Activated naive CD4-positive, alpha-beta T cell treated with Interleukin-2 at 50 U/mL for 16 hours (primary cell): ENCODE data around the gene RAC2.

ENCODE experiments used
- DNase-seq: peaks from one replicate; pipeline ENCODE4 v3.0.0-alpha.2; 2020

Gene RAC2

DNA sequence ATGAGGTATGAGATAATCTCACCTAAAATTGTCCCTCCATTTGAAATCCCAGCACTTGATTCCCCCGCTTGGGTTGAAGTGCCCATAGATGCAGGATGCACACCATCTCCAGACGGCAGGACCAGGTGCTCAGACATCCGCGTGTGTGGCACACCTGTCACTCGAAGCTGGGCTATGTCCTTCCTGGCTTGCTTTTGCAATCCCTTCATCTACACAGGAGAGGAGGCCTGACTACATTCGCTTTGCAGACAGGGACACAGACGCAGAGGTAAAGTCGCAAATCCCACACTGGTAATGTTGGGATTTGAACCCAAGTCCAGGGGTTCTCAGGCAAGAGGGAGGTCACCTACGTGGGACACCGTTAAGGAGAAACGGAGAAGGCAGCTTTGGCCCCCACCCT is 31.1 kb upstream of the RAC2 start:
- no peak for DNase-seq

DNA sequence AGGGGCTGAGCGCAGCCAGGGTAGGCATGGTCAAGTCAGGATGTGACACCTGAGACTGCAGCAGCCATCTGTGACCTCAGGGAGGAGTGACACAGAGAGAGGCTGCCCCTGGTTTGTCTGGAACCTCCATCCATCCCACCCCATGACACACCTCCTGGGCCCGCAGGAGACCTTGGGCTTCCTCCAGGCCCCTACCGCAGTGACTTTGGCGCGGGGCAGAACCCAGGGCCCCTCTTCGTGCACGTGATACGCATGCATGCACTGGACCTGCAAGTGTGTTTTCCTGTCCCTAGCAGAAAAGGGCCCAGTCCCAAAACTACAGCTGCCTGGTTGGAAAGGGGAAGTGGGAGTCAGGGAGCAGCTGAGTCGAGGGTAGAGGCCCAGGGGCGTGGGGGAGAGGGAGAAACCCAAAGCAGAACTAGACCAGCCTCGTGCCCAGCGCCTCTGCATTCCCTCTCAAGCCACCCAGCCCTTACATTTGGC is 30.4 kb upstream of the RAC2 start:
- no peak for DNase-seq

DNA sequence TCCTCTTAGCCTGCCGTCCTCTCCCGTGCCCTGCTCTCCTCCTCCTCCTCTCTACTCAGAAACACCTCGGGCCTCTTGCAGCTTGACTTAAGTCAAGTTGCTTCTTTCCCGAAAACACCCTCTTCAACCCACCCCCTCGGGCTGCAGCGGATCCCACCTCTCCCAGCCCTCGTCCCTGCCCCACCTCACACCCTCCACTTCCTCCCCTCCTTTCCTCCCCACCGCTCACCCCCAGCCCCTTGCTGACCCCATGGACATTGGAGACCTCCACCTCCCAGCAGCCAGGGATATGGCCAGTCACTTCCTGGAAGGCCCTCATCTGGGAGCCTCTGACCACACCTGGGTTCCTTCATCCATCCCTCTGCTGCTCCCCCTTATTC is 29.8 kb upstream of the RAC2 start:
- no peak for DNase-seq

DNA sequence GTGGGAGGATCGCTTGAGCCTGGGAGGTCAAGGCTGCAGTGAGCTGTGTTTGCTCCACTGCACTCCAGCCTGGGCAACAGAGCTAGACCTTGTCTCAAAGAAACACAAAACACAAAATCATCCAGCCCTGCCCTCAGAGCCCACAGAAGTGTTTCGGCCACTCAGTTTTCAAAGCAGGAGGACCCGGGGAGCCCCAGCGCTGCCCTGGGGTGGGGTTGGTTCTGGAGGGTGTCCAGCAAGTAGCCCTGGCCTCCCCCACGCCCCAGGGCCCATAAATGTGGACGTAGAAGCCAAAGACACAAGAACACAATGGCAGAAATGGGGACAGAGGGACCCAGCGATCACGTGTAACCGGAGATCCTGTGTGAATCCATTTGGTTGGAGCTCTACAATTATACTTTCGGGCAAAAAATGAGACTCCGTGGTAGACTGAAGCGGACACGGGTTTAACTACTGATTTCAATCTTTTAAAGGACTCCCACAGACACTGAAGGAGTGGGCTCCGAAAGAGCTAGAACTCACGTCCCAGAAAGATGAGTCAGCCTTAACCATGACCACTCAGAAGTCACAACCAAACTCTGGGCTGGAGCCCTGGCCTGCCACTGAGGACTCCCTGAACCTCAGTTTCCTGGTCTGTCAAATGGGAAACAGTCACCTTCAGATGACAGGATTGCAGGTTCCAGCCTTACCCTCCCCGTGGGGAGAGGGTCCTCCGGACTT is 29.2 kb upstream of the RAC2 start:
- DNase-seq = peak; percentile 29

DNA sequence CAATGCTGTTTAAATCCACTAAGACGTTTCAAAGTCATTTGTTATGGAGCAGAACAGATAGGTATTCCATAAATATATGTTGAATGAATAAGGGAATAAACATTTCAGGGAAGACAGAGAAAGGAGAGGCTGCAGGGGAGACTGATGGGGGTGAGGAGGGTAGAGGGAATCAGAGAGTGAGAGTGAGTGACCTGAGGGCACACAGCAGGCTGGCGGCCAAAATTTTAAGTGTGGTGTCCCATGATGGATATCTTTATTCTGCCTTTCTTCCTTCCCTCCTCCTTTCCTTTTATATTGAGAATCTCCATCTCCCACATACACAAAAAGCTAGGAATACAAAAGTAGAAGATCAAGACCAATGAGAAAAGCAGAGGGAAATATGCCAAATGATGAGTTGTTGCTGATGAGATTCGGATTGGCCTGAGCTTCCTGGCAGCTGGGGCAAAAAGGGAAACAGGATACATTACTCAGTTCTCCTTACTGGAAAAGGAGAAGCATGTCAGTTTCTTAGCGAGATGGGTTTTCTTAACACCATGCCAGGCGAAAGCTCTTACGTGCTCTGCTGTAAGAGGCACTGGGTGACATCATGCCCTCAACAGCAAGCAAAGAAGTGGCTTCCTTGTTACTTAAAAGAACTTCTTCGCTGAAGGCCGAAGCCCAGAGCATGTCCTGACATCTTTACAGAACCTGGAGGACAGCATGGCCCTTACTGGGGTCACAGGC is 27.0 kb upstream of the RAC2 start:
- no peak for DNase-seq

DNA sequence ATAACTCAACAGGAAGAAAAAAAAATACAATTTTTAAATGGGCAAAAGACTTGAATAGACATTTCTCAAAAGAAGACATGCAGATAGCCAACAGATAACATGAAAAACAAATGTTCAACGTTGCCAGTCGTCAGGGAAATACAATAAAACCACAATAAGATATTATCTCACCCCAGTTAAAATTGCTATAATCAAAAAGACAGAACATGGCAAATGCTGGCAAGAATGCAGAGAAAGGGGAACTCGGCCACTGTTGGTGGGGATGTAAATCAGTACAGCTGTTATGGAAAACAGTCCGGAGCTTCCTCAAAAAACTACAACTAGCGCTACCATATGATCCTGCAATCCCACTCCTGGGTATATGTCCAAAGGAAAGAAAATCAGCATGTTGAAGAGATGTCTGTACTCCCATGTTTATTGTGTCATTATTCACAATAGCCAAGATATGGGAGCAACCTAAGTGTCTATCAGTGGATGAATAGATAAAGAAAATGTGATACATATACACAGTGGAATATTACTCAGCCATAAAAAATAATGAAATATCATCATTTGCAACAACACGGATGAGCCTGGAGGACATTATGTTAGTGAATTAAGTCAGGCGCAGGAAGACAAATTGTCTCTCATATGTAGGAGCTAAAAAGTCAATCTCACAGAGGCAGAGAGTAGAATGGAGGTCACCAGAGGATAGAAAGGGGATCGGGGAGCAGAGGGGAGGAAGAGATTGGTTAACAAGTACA is 26.0 kb upstream of the RAC2 start:
- DNase-seq = no peak

DNA sequence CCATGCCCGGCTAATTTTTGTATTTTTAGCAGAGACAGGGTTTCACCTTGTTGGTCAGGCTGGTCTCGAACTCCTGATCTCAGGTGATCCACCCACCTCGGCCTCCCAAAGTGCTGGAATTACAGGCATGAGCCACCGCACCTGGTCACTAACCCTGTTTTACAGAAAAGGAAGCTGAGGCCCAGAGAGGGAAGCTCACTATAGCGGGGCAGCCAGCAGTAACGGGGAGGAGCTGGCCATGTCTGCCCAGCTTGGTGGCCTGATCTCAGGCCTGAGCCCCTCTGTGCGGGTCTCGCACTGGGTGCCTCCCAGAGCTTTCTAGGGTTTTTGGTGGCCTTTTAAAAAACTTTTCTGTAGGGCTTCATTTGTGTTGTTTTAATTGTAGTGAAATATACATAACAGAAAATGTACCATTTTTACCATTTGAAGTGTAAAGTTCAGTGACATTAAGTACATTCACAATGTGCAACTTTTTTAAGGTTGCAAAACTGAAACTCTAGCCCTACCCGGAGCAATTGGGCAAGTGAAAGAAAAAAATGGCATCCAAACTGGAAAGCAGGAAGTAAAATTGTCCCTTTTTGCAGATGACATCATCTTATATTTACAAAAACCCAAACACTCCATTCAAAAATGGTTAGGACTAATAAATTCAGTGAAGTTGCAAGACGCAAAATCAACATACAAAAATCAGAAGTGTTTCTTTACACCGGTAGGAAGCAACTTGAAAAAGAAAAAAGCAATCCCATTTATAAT is 23.8 kb upstream of the RAC2 start:
- DNase-seq = no peak

DNA sequence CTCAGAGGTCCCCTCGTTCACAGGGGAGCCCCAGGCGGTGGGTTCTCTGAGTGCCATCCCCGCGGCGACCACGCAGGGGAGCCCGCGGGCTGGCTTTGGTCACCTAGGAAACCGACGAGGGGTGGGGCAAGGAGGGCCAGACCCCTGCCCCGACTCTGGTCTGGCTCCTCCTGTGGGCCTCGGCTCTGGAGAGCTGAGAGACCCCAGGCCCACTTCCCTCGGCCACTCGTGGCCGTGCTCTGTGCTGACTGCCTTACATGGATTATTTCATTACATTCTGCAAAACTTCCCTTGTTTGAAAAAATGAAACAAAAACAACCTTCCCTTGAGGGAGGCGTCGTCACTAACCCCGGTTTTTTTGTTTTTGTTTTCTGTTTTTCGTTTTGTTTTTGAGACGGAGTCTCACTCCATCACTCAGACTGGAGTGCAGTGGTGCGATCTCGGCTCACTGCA is 23.1 kb upstream of the RAC2 start:
- DNase-seq = peak; percentile 76

DNA sequence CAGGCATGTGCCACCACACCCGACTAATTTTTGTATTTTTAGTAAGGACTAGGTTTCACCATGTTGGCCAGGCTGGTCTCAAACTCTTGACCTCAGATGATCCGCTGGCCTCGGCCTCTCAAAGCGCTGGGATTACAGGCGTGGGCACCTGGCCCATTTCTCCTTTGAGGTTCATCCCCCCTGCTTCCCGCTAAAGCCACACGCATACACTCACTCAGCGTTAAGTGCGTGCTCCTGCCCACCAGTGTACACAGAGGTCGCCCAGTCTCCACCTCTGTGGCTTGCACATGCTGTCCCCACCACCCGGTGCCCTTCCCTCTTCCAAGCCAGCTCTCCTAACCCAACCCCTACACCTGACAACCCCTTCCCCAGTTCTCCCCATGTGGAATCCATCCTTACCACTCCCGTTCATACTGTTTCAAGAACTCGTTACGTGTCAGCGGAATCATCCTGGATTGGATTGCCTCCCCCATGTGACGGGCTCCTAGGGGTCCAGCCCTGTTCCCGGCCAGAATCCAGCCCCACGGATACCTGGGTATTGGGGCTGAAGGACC is 22.6 kb upstream of the RAC2 start:
- no peak for DNase-seq

DNA sequence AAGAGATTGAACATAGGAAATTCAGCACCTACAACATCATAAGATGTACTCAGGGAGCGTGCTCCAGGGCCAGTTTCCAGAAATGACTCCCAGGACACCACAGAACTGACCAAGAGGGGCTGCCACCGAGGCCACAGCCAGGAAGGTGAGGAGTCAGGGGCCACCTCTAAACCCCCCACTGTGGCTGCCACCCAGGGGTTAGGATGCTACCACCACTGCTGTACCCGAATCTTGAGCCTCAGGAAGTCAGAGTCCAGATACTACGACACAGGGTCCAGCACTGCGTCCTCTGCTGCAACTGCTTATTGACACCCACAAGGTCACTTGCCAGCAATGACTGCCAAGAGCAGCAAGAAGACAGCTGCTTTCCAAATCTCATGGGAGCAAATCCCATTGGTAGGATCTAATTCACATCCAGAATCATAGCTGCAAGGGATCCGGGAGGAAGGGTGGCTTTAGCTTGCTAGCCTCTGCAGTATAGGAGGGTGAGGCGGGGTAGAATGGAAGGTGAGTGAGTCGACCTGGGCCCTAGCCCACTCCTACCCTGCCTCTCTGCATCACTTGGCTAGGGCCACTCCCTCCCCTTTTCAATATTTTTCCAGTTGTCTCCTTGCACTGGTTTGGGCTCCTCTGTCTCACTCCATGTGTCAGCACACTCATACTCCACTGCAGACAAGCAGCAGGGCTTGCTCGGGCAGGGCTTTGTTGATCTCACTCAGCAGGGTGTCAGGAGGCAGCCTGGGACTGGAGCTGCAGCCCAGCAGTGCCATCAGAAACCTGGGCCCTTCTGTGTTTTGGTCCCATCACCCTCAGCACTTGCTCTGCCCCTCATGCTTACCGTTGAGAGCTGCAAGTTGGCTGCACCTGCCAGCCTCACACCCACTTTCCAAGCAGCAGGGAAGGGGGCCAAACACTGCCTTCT is 20.2 kb upstream of the RAC2 start:
- DNase-seq = no peak

DNA sequence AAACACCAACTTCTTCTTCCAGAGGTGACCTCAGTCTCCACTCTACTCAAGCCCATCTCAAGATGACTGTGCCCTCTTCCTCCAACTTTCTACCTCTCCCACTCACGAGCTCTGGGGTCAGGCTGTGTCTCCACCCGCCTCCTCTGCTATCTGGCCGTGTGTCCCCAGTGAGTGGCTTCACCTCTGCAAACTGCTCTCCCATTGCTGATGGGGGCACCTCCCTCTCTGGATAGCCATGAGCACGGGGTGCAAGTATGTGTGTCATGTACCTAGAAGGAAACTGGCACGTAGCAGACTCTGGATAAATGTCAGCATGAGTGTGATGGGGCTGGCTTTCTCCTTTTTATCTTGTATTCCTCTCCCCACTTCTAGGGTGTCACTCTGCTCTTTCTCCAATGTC is 18.3 kb upstream of the RAC2 start:
- DNase-seq = no peak

DNA sequence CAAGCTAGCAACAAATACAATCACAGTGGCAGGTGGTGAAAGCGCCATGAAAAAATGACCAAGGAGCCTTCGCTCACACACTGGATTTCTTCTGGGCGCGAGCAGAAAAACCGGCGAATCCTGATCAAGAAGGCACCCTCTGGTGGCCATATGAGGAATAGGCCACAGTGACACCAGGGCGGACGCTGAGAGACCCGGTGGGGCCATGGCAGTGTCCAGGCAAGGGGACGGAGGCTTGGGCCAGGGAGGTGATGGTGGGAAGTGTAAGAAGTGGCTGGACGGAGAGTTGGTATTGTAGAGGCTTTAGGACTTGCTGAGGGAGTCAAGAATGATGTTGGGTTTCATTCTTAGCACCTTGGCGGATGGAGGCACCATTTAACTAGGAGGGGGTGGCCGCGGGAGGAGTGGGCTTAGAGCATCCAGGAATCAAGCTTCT is 16.9 kb upstream of the RAC2 start:
- peak; percentile 65 for DNase-seq

DNA sequence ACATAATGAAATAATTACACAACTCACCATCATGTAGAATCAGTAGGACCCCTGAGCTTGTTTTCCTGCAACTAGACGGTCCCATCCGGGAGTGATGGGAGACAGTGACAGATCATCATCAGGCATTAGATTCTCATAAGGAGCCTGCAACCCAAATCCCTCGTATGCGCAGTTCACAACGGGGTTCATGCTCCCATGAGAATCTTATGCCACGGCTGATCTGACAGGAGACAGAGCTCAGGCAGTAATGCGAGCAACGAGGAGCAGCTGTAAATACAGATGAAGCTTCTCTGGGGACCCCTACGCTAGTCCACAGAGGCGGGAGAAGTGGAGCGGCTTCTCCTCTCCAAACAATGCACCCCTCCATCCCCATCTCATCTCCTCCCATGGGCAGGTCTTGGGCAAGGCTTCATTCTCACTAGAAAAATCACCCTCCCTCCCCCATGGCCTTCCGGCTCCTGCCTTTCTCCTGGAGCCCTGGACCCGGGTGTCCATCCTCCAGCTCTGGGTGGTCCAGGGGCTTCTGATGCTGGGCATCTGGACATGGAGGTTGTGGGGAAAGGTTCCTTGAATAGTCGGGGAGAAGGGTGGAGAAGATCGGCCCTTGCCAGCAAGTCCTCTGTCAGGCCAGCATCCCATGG is 16.2 kb upstream of the RAC2 start:
- DNase-seq = no peak

DNA sequence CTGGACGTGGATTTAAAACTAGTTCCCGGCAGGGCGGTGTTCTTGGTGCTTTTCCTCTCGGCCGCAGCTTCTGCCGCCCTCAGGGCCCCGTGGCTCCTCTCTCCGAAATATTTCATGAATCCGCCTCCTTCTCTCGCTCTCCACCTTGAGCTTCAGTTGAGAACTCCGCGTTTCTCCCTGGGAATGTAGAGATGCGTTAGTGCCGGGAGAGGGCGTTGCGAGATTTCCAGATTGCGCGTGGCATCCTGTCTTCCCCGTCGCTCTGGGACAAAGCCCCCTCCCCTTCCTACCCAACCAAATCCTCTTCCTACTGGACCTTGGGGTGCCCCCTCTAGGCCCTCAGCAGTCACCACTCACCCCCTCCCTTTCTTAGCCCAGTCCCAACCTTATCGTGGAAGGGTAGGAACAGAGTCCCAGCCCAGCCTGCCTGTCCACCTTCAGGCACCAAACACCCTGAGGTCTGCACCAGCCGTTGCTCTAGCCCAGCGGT is 15.5 kb upstream of the RAC2 start:
- DNase-seq = no peak

DNA sequence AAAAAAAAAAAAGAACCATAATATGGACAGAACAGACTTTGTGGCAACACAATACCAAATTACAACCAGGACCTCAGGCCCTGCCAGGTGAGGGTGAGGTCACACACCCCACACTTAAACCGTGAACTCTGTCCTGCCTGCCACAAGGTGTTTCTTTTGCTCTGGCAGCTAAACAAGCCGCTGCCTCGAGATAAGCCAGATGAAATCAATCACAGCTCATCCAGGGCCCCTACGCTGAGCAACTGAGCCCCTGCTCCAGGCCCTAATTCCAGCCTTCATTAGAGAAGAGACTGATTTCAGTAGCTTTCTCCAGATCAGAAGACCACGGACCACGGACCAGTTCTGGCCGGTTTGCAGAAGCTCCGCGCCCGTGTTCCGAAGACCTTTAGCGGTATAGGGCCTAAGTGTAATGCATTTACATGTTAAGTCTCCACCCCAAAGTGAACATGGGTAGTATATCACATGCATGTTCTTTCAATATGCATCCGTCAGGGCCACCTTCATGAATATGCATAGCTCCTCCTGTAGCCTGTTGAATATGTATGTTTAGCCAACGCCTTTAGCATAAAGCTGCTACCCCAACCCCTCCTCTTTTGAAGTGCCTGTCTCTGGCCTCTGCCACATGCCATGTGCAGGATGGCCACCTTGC is 14.8 kb upstream of the RAC2 start:
- DNase-seq = no peak

DNA sequence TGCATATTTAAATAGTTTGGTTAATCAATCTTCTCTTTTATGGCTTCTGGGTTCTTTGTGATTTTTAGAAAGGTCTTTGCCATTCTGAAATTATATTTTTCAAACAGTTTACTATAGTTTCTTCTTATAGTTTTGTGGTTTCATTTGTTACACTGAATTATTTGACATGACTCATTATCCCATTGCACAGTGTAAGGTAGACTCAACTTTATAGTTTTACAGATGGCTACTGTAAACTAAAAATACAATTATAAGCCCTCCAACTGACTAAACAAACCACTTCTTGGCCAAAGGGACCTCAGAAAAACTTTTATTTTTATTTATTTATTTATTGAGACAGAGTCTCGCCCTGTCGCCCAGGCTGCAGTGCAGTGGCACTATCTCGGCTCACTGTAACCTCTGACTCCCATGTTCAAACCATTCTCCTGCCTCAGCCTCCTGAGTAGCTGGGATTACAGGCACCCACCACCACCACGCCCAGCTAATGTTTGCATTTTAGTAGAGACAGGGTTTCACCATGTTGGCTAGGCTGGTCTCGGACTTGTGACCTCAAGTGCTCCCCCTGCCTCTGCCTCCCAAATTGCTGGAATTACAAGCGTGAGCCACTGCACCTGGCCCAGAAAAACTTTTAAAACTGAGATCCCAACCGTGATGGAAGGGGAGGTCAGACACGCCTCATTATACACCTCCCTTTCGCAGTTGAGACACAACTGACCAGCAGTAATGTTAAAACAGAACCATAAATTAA is 14.1 kb upstream of the RAC2 start:
- no peak for DNase-seq

DNA sequence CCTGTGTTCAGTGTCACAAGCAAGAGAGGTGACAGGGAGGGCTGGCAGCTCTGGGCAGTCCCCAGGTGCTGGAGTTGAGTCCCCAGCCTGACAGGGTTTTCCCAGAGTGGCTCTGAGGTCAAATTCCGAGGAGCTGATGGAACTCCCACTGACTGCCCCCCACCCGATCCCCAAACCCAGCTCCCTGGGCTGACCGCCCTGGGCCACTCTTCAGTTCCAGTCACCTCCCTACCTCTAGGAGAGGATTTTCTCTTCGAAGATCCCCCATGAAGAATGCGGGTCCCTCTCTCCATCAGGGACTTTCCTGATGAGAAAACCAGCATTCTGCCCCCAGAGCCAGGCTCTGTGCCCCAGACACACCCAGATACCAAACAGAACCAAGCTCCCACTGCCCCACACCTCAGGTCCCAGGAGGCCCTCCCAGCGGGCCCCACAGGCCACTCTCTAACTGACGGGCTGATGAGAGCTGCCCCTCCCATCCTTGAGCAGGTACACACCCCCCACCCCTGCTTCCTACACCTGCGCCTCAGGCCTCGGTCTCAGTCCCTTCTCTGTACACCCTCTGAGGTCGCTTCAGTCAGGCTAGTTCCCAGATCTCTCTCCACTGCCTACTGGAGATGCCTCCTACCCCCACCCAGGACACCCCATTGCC is 12.1 kb upstream of the RAC2 start:
- DNase-seq = no peak

DNA sequence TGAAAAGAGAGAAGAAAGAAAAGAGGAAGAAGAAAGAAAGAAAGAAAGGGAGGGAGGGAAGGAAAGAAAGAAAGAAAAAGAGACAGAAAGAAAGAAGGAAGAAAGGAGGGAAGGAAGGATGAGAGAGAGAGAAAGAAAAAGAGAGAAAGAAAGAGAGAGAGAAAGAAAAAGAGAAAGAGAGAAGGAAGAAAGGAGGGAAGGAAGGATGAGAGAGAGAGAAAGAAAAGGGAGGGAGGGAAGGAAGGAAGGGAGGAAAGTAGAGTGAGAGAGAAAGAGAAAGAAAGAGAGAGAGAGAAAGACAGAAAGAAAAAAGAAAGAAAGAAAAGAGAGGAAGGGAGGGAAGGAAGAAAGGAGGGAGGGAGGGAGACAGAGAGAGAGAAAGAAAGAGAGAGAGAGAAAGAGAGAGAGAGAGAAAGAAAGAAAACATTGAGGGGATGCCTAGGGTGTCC is 11.5 kb upstream of the RAC2 start:
- no peak for DNase-seq

DNA sequence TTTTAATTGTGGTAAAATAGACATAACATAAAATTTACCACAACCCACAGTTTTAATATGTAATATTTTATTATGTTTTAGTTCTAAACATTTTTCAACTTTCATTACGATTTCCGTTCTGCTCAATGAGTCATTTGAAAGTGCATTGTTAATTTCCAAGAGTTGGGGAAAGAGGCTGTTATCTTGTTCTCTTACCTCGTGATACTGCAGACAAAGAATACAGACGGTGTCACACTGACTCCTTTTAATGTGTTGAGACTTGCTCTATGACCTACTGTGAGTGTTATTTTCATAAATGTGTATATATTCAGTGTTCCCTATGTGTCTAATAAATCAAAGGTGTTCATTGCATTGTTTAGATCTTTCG is 10.8 kb upstream of the RAC2 start:
- no peak for DNase-seq
